OCI-LY7 (cell line): ENCODE data around the gene RGS10. TPM values are rescaled to one million over a fixed set of nuclear protein-coding genes. Genes with fewer than 3 reads are reported as not detected.

Experiments
- BruUV-seq: library from RNA; stranded (reverse); fragments of 400-500 nt; replicated peaks from 2 replicates; lab custom pipeline; 2021; lab: Mats Ljungman, UMichigan
- CTCF ChIA-PET: fragments of 300-600 bp; sonication (Branson Sonifier 250); formaldehyde crosslinking; loops from one replicate; lab custom pipeline; 2022; ENCODE audit warnings: antibody characterized with exemption; ENCODE audit not compliant: unreplicated experiment; lab: Charles Lee
- POLR2A ChIA-PET: fragments of 300-600 bp; sonication (Branson Sonifier 250); formaldehyde crosslinking; loops from one replicate; lab custom pipeline; 2022; ENCODE audit warnings: antibody characterized with exemption; lab: Charles Lee
- DNase-seq: peaks from one replicate; pipeline ENCODE4 v3.0.0-alpha.2; 2015; ENCODE audit warnings: low spot score
- H2AFZ ChIP-seq: fragments of 200-600 bp; sonication (generic), shearing (Covaris generic); 2 replicates; pipeline ENCODE4 v1.6.1; 2014; ENCODE audit warnings: mild to moderate bottlenecking, antibody characterized with exemption, low read length, moderate library complexity
- H3K27ac ChIP-seq: fragments of 200-600 bp; sonication (generic); 2 replicates; pipeline ENCODE4 v1.5.1; 2014; ENCODE audit warnings: mixed run types, low read depth, mild to moderate bottlenecking, moderate library complexity, low read length, inconsistent platforms; ENCODE audit not compliant: poor library complexity, severe bottlenecking
- H3K36me3 ChIP-seq: fragments of 200-600 bp; sonication (generic); 2 replicates; pipeline ENCODE4 v1.6.1; 2014; ENCODE audit warnings: mild to moderate bottlenecking, antibody characterized with exemption, low read length, moderate library complexity, mixed read lengths; ENCODE audit not compliant: insufficient read depth
- H3K4me1 ChIP-seq: fragments of 200-600 bp; sonication (generic); 2 replicates; pipeline ENCODE4 v1.5.1; 2014; ENCODE audit warnings: mild to moderate bottlenecking, low read length; ENCODE audit not compliant: insufficient read depth, poor library complexity, severe bottlenecking
- H3K4me2 ChIP-seq: fragments of 200-600 bp; sonication (generic); 2 replicates; pipeline ENCODE4 v1.6.1; 2014; ENCODE audit warnings: mild to moderate bottlenecking, low read length
- H3K4me3 ChIP-seq: fragments of 200-600 bp; sonication (generic); 2 replicates; pipeline ENCODE4 v1.5.1; 2014; ENCODE audit warnings: mild to moderate bottlenecking, low read depth, low read length; ENCODE audit not compliant: poor library complexity, severe bottlenecking
- H3K79me2 ChIP-seq: fragments of 200-600 bp; sonication (generic); 2 replicates; pipeline ENCODE4 v1.6.1; 2016; ENCODE audit warnings: low read depth, mild to moderate bottlenecking, low read length, moderate library complexity, mixed read lengths; ENCODE audit not compliant: insufficient read depth
- H3K9me2 ChIP-seq: fragments of 200-600 bp; sonication (generic); 2 replicates; pipeline ENCODE4 v1.6.1; 2016; ENCODE audit warnings: mild to moderate bottlenecking, low read length, mixed read lengths; ENCODE audit not compliant: insufficient read depth
- H3K9me3 ChIP-seq: fragments of 200-600 bp; sonication (generic); 2 replicates; pipeline ENCODE4 v1.6.1; 2014; ENCODE audit warnings: mild to moderate bottlenecking, mixed run types, low read length, mixed read lengths
- H4K20me1 ChIP-seq: fragments of 200-600 bp; sonication (generic); 2 replicates; pipeline ENCODE4 v1.6.1; 2014; ENCODE audit warnings: mild to moderate bottlenecking, antibody characterized with exemption, low read length, moderate library complexity, mixed read lengths; ENCODE audit not compliant: insufficient read depth
- CTCF ChIP-seq: fragments of 200-600 bp; sonication (generic); conservative IDR thresholded peaks from 2 replicates; pipeline ENCODE4 v1.5.1; 2014; ENCODE audit warnings: mild to moderate bottlenecking, antibody characterized with exemption, low read length, moderate library complexity, mixed read lengths
- EZH2phosphoT487 ChIP-seq: fragments of 200-600 bp; sonication (generic); IDR thresholded peaks from 2 replicates; pipeline ENCODE4 v1.6.1; 2018; ENCODE audit warnings: low read depth, borderline replicate concordance, mild to moderate bottlenecking, mixed run types, antibody characterized with exemption, low read length, moderate library complexity, mixed read lengths
- intact Hi-C: fragments of 100-400 bp; cut with micrococcal nuclease; formaldehyde crosslinking; loops from one replicate; pipeline ENCODE4 v1.10.0; 2022; ENCODE audit not compliant: unreplicated experiment
- total RNA-seq, 2 experiments: library from RNA; depleted of rRNA in 1 of 2; stranded (reverse); fragments of >200 nt in 1 of 2; shearing (Covaris generic) in 1 of 2; gene quantifications; 2 replicates each; pipeline ENCODE4 v1.2.3, GENCODE V29; 2014 to 2022

Gene RGS10
- total RNA-seq, 2 experiments from 2014 or later: 22.5 to 45.2 TPM

- Histone ChIP-seq H2AFZ (no peak overlapping the region), H3K79me2 (no peaks in the 10 kb centered on the region), H3K4me3 (no peak overlapping the region), H3K9me2 (no peaks in the 10 kb centered on the region), H3K27ac (no peak overlapping the region), H3K4me2 (no peak overlapping the region), H4K20me1 (no peaks in the 10 kb centered on the region), H3K36me3 (peaks cover 13% of the 10 kb centered on the region; the same call in 1 of the 2 replicates), H3K4me1 (peaks cover 7% of the 10 kb centered on the region), H3K9me3 (no peaks in the 10 kb centered on the region)
- POLR2A ChIA-PET: no interaction called here
- TF ChIP-seq EZH2phosphoT487: no peak
- no peak for TF ChIP-seq CTCF
- intact Hi-C loops: no loop called here
- DNase-seq: no peak
- CTCF ChIA-PET: no interaction called here
- BruUV-seq: no TSS peak
Observed at GRCh38 chr10:119522747-119523426, 19.6 kb downstream of the RGS10 start.

GRCh38 chr10:119521443-119522204 is 20.9 kb downstream of the RGS10 start:
- DNase-seq: no peak
- Histone ChIP-seq H3K36me3 (peaks cover 13% of the 10 kb centered on the region; the same call in 1 of the 2 replicates), H3K9me2 (no peaks in the 10 kb centered on the region), H3K4me1 (peaks cover 20% of the 10 kb centered on the region), H3K9me3 (no peaks in the 10 kb centered on the region), H3K4me3 (no peak overlapping the region), H2AFZ (no peak overlapping the region), H3K27ac (no peak overlapping the region), H3K4me2 (no peak overlapping the region), H4K20me1 (no peaks in the 10 kb centered on the region), H3K79me2 (no peaks in the 10 kb centered on the region)
- no peak for TF ChIP-seq EZH2phosphoT487
- no peak for TF ChIP-seq CTCF
- POLR2A ChIA-PET: interaction anchor here (0.6 to 0.8 kb wide), 2 partner anchors 239 to 1420 kb away, joined by 3 to 9 read pairs; no protein-coding TSS in a partner anchor
- intact Hi-C loops: no loop called here
- CTCF ChIA-PET: no interaction called here
- no TSS peak for BruUV-seq

GRCh38 chr10:119520283-119520682 is 22.2 kb downstream of the RGS10 start:
- Histone ChIP-seq H3K4me3 (no peak overlapping the region), H2AFZ (no peak overlapping the region), H3K9me2 (no peaks in the 10 kb centered on the region), H3K27ac (no peak overlapping the region), H3K9me3 (no peaks in the 10 kb centered on the region), H4K20me1 (no peaks in the 10 kb centered on the region), H3K4me1 (peaks cover 29% of the 10 kb centered on the region), H3K79me2 (no peaks in the 10 kb centered on the region), H3K4me2 (no peak overlapping the region), H3K36me3 (peaks cover 8% of the 10 kb centered on the region; the same call in 1 of the 2 replicates)
- TF ChIP-seq EZH2phosphoT487 (no peak), CTCF (no peak)
- ChIA-PET CTCF (no interaction called here), POLR2A (no interaction called here)
- BruUV-seq: no TSS peak
- no peak for DNase-seq
- intact Hi-C loops: no loop called here
